NCI-H748 treated with DMSO at 0.1 percent for 48 hours (cell line): ENCODE results near the gene FAM76A.
"Not testable (repeated sequence)": the region's sequence is repeated elsewhere in the genome, so short reads cannot be mapped to it uniquely, and the experiment has no call there.

Experiments
- DNase-seq: peaks from one replicate; lab custom pipeline; 2025; lab: John Stamatoyannopoulos, UW

Gene FAM76A

GRCh38 chr1:27778056-27778455 lies 52.3 kb downstream of the FAM76A start:
- DNase-seq: no peak

GRCh38 chr1:27779122-27779521 lies 53.4 kb downstream of the FAM76A start:
- no peak for DNase-seq

GRCh38 chr1:27782950-27783349 lies 57.2 kb downstream of the FAM76A start:
- no peak for DNase-seq

GRCh38 chr1:27784700-27785099 lies 58.9 kb downstream of the FAM76A start:
- DNase-seq: no peak

GRCh38 chr1:27785781-27786455 lies 60.2 kb downstream of the FAM76A start:
- DNase-seq: no peak

- DNase-seq: no peak
Observed at GRCh38 chr1:27787895-27788294, 62.1 kb downstream of the FAM76A start.

- DNase-seq: no peak
Observed at GRCh38 chr1:27789540-27790041, 63.8 kb downstream of the FAM76A start.

- not testable (repeated sequence) for DNase-seq
Observed at GRCh38 chr1:27790270-27790669, 64.5 kb downstream of the FAM76A start.

- no peak for DNase-seq
Observed at GRCh38 chr1:27795601-27796000, 69.8 kb downstream of the FAM76A start.

GRCh38 chr1:27804791-27805190 lies 79.0 kb downstream of the FAM76A start:
- no peak for DNase-seq

- DNase-seq: no peak
Observed at GRCh38 chr1:27806758-27807157, 81.0 kb downstream of the FAM76A start.

- no peak for DNase-seq
Observed at GRCh38 chr1:27807385-27807784, 81.6 kb downstream of the FAM76A start.

GRCh38 chr1:27808131-27808530 lies 82.4 kb downstream of the FAM76A start:
- not testable (repeated sequence) for DNase-seq

- no peak for DNase-seq
Observed at GRCh38 chr1:27809883-27810282, 84.1 kb downstream of the FAM76A start.

GRCh38 chr1:27811741-27812500 lies 86.2 kb downstream of the FAM76A start:
- DNase-seq: no peak
